ENCODE results near the gene EXOSC1. TPM values are rescaled to one million over a fixed set of nuclear protein-coding genes. Genes with fewer than 3 reads are reported as not detected.

The EXOSC1 gene
- total RNA-seq, 4 donors from 2014 or later: 17.9 to 27.7 (median 23.0) TPM

GRCh38 chr10:97464226-97464625 lies 18.4 kb upstream of the EXOSC1 start:
- no peaks in the 10 kb centered on the region for H3K27me3 ChIP-seq
- no peaks in the 10 kb centered on the region for H3K4me1 ChIP-seq
- no peaks in the 10 kb centered on the region for H3K9me3 ChIP-seq
- TF ChIP-seq, protein P1, sequence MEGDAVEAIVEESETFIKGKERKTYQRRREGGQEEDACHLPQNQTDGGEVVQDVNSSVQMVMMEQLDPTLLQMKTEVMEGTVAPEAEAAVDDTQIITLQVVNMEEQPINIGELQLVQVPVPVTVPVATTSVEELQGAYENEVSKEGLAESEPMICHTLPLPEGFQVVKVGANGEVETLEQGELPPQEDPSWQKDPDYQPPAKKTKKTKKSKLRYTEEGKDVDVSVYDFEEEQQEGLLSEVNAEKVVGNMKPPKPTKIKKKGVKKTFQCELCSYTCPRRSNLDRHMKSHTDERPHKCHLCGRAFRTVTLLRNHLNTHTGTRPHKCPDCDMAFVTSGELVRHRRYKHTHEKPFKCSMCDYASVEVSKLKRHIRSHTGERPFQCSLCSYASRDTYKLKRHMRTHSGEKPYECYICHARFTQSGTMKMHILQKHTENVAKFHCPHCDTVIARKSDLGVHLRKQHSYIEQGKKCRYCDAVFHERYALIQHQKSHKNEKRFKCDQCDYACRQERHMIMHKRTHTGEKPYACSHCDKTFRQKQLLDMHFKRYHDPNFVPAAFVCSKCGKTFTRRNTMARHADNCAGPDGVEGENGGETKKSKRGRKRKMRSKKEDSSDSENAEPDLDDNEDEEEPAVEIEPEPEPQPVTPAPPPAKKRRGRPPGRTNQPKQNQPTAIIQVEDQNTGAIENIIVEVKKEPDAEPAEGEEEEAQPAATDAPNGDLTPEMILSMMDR (IDR thresholded peaks at IDR 0.05): no peak
- no peak for TF ChIP-seq POLR2A (IDR thresholded peaks at IDR 0.05)
- DNase-seq: no peak
- peaks cover 0 to 100% (median 0%) of the 10 kb centered on the region in 3 donors for H3K36me3 ChIP-seq
- H3K4me3 ChIP-seq: no peak overlapping the region
- H3K27ac ChIP-seq: peak overlapping the region in 1 of 4 donors; percentile 36

- H3K27ac ChIP-seq: peak overlapping the region in 1 of 4 donors; percentile 36
- H3K9me3 ChIP-seq: no peaks in the 10 kb centered on the region
- H3K4me3 ChIP-seq: no peak overlapping the region
- TF ChIP-seq, protein P1 (IDR thresholded peaks at IDR 0.05): peak; percentile 55 to 91 (median 82)
- TF ChIP-seq POLR2A (IDR thresholded peaks at IDR 0.05): no peak
- H3K36me3 ChIP-seq: peaks cover 0 to 100% (median 0%) of the 10 kb centered on the region in 3 donors
- H3K27me3 ChIP-seq: no peaks in the 10 kb centered on the region
- DNase-seq: peak in 1 of 3 donors; percentile 69
- H3K4me1 ChIP-seq: no peaks in the 10 kb centered on the region
Measured at GRCh38 chr10:97463363-97464132, 17.7 kb upstream of the EXOSC1 start.

DNA sequence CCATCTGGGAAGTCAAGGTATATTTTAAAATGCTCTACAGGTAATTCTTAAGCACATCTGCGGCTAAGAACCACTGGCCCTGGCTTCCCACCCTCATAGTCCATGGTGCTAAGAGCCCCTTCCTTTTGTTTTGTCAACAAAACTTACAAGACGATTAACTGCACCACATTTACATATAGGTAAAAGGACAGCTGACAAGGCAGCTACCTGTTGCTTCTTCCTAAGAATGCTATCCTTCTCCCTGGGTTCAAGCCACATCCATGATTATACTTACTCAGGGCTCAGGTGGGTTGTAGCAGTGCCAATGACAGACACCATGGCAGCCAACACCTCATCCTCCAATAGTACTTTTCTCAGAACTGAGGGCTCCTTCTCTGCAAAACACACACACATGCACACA lies 16.5 kb upstream of the EXOSC1 start:
- H3K4me1 ChIP-seq: no peaks in the 10 kb centered on the region
- H3K4me3 ChIP-seq: no peak overlapping the region
- no peak overlapping the region for H3K27ac ChIP-seq
- peaks cover 0 to 97% (median 0%) of the 10 kb centered on the region in 3 donors for H3K36me3 ChIP-seq
- DNase-seq: no peak
- no peaks in the 10 kb centered on the region for H3K9me3 ChIP-seq
- H3K27me3 ChIP-seq: no peaks in the 10 kb centered on the region
- TF ChIP-seq, protein P1 (IDR thresholded peaks at IDR 0.05): no peak
- TF ChIP-seq POLR2A (IDR thresholded peaks at IDR 0.05): no peak

DNA sequence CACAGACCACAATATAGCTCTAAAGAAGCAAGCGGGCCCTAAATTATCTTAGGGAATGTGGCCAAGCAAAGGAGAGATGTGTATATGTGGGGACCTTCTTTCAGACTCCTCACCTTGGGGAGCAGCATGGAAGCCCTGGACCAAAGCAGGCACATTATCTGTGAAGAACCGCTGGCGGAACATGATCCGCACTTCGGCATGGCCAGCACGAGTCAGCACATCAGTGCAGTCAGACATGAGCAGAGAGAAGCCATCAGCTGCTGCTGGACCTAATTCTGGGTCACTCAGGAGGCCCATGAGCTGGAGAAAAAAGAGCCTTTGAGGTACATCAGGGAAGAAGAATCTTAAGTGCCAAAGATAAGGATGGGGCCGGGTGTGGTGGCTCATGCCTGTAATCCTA lies 14.1 kb upstream of the EXOSC1 start:
- H3K9me3 ChIP-seq: no peaks in the 10 kb centered on the region
- H3K27me3 ChIP-seq: no peaks in the 10 kb centered on the region
- H3K4me1 ChIP-seq: no peaks in the 10 kb centered on the region
- H3K36me3 ChIP-seq: peaks cover 0 to 95% (median 0%) of the 10 kb centered on the region in 3 donors
- DNase-seq: no peak
- TF ChIP-seq, protein P1 (IDR thresholded peaks at IDR 0.05): no peak
- no peak for TF ChIP-seq POLR2A (IDR thresholded peaks at IDR 0.05)
- H3K27ac ChIP-seq: no peak overlapping the region
- no peak overlapping the region for H3K4me3 ChIP-seq

DNA sequence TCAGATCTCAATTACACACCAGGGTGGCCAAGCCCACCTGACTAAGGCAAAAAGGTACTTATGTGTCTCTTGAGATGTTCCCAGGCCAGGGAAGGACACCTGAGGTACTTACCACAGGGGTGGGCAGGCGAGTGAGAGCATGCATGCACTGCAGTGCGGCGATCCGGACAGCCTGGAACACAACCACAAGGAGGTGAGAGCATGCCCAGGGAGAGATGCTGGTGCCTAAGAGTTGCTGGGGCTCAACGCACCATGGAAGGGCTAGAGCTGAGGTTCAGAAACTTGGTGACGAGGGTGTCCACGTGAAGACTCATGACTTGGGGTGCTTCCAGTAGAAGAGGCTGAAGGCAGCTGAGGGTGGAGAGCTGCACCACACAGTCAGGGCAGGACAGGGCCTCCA lies 13.3 kb upstream of the EXOSC1 start:
- H3K36me3 ChIP-seq: peaks cover 0 to 87% (median 0%) of the 10 kb centered on the region in 3 donors
- no peaks in the 10 kb centered on the region for H3K27me3 ChIP-seq
- no peaks in the 10 kb centered on the region for H3K4me1 ChIP-seq
- no peak overlapping the region for H3K4me3 ChIP-seq
- H3K9me3 ChIP-seq: no peaks in the 10 kb centered on the region
- H3K27ac ChIP-seq: no peak overlapping the region
- DNase-seq: no peak
- TF ChIP-seq, protein P1 (IDR thresholded peaks at IDR 0.05): no peak
- TF ChIP-seq POLR2A (IDR thresholded peaks at IDR 0.05): no peak
